GM12801 (cell line): ENCODE results near the gene MYD88.

Source experiments
- TF ChIP-seq, protein P1 (sequence below): IDR thresholded peaks from one replicate; pipeline ENCODE4 v1.5.1; 2011; ENCODE audit warnings: control low read depth; ENCODE audit not compliant: insufficient read length; ENCODE audit errors: extremely low read depth

The MYD88 gene

DNA sequence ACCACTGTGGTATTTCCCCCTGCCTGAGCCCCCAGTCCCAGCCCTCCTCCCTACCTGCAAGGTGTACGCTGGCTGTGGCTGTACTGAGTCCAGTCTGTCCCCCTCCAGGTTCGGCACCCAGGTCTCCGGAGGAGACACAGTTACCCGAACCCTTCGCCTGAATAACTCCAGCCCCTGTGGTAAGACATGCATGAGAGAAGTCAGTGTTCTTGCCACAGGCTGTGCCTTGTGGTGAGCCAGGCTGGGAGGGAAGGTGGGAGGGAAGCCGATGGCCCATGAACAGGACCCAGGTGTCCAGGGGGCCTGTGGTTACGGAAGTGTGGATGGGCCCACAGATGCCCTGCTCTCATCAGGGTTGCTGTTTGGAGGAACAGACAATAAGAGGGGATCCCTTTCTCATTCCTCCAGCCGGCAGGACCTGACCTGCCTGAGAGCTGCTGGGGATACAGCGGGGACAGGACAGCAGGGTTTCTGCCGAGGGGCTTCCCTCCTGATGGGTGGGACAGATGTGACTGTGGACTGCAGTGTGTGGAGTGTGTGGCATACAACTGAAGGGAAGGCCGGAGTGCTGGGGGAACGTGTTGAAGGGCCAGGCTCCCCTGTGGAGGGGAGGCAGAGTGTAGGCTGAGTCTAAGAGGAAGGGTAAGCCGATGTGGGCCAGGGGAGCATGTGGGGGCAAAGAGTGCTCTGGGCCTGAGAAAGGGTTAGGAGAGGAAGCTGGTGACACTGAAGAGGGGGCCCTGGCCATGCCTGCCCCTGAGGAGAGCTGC lies 23.4 kb upstream of the MYD88 start:
- TF ChIP-seq, protein P1, sequence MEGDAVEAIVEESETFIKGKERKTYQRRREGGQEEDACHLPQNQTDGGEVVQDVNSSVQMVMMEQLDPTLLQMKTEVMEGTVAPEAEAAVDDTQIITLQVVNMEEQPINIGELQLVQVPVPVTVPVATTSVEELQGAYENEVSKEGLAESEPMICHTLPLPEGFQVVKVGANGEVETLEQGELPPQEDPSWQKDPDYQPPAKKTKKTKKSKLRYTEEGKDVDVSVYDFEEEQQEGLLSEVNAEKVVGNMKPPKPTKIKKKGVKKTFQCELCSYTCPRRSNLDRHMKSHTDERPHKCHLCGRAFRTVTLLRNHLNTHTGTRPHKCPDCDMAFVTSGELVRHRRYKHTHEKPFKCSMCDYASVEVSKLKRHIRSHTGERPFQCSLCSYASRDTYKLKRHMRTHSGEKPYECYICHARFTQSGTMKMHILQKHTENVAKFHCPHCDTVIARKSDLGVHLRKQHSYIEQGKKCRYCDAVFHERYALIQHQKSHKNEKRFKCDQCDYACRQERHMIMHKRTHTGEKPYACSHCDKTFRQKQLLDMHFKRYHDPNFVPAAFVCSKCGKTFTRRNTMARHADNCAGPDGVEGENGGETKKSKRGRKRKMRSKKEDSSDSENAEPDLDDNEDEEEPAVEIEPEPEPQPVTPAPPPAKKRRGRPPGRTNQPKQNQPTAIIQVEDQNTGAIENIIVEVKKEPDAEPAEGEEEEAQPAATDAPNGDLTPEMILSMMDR = no peak

DNA sequence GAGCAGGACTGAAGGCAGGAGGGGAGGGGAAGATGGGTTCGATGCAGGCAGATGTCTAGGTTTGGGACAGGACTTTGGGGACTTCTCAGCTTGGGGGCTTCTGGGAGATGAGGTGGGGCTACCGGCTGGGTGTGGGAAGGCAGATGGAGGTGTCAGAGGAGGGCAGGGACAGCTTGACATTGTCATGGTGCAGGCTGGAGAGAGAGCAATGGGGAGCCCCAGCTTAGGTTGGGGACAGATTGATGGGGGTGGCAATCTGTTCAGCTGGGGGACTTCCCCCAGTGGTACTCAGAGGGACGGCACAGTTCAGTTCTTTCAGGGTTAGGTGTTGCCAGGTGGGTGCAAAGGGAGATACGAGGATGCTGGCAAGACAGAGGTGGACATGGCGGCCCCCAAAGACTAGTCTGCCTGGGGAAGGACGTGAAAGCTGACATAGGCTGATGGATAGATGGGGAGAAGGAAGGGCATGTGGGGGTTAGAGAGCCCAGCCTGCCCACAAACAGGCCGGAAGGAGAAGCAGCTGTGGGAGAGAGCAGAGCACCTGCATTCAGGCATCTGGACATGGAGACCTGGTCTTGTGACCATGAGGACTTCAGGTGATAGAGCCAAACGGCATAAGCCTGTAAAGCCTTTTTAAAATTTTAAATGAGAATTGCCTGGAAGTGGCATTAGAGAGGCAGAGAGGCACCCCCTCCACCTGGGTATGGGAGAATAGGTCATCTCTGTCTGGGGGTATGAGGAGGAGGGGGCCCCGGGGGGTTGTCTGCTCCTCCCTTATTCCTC lies 22.6 kb upstream of the MYD88 start:
- TF ChIP-seq, protein P1 = no peak

DNA sequence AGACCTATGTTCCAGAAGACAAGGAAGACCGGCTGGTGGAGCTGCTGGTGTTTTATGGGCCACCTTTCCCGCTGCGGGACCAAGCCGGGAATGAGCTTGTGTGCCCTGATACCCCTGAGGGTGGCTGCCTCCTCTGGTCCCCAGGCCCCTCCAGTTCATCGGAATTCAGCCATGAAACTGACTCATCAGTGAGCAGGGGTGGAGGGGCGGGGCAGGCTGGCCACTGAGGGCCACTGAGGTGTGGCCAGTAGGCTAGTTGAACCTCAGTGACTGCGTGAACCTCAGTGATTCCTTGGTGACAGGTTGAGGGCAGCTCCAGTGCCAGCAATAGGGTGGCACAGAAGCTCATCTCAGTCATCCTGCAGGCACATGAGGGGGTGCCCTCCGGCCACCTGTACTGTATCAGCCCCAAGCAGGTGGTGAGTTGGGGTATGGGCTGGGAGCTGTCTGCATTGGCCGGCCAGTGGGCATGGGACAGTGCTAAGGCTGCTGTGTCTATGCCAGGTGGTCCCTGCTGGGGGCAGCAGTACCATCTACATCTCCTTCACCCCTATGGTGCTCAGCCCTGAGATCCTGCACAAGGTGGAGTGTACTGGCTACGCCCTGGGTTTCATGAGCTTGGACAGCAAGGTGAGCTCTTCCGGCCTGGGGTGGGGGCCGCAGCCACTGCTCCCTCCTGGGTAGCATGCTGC lies 21.8 kb upstream of the MYD88 start:
- TF ChIP-seq, protein P1 = no peak

DNA sequence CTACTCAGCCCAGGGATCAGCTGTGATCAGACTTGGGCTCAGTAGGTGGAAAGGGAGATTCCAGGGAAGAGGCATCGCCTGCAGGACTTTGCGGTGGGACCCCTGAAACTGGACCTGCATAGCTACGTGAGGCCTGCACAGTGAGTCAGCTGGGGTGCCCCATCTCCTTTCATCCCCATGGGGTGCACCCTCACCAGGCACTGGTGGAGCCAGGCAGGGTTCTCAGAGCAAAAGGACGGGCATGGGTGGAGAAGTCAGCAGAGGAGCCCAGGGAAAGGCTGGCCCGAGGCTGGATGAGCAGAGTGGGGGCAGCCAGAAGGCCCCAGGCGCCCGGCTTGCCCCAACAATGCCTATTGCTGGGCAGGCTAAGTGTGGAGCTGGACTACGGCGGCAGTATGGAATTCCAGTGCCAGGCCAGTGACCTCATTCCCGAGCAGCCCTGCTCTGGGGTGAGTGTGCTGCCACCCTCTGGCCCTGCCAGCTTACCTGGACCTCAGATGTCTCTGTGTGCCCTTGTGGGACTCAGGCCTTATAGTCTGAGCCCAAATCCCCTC lies 21.2 kb upstream of the MYD88 start:
- TF ChIP-seq, protein P1 = no peak

DNA sequence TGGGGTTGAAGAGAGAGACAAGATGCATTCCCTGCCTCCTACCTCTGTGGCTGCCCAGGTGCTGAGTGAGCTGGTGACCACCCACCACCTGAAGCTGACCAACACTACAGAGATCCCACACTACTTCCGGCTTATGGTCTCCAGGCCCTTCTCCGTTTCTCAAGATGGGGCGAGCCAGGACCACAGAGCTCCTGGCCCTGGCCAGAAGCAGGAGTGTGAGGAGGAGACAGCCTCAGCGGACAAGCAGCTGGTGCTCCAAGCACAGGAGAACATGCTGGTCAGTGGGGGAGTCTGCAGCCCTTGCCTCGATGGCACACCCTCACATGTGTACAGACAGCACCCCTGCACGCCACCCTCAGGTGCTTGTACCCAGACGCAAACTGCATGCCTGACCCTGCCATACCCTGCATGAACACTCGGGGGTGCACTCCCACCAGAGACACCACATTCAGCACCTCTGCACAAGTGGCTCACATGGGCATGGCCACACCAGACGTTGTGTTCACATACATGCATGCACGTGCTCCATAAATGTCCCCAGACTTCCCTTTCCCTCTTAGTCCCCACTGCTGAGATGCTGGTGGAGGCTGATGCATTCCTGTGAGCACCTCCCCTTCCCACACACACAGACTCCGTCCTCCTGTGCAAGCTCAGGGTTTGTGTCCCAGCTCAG lies 20.6 kb upstream of the MYD88 start:
- TF ChIP-seq, protein P1 = no peak

DNA sequence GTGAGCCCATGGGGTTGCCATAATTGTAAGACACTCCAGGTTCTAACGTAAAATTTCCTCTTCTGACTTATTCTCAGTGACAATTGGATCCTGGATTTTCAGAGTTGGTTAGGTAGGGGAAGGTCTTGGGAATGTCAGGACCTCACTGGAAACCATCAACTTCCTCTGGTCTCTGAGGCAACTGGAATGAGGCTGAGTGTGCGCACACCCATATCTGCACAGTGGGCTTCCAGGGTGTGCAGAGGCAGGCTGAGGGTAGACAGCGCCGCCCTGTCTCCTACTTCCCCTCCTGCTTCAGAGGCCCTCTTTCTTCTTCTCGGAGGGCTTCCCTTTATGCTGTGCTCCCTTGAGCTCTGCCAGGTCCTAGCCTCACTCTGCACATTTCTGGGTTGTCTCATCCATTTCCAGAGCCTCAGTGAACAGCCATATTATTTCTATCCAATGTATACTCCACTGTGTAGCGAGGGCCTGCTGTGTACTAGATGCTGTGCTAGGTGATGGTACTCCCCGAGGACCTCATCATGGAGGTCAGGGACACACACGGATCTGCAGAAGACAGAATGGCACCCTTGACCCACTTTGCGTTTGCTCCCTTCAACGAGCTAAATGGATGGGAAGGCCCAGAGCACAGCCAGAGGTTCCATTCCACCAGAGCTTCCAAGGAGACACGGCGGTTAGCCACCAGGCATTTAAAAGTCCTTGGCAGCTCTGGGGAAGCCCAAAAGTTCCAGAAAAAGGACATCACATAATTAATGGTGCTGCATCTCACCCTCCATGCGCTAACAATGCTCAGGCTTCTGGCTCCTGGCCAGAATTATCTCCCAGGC lies 19.8 kb upstream of the MYD88 start:
- TF ChIP-seq, protein P1 = no peak
